ENCODE data around the gene HMG20A. TPM values are rescaled to one million over a fixed set of nuclear protein-coding genes. Genes with fewer than 3 reads are reported as not detected.

Gene HMG20A
- 28.9 and 29.5 TPM in 2 replicates for total RNA-seq (2014; rRNA removed; shearing (Covaris generic))
- 32.6 and 54.6 TPM in 2 replicates for polyA plus RNA-seq (2015; cell fraction: cytosol; rRNA removed)
- polyA plus RNA-seq (2015; cell fraction: nucleus; rRNA removed): 73.7 and 80.7 TPM in 2 replicates

- peak; percentile 84 for DNase-seq (ENCODE audit: low read depth, low spot score)
- in situ Hi-C loops (cut with HindIII; ENCODE audit: low pct_unique_long_range_greater_than_20kb, low sequenced_read_pairs): no loop called here
These were observed at the start of gene HMG20A for GRCh38 chr15:77420610-77421369. TSS of gene HMG20A (plus strand) at chr15:77420888. CDS start at chr15:77458408, 37,520 bp downstream.

DNA sequence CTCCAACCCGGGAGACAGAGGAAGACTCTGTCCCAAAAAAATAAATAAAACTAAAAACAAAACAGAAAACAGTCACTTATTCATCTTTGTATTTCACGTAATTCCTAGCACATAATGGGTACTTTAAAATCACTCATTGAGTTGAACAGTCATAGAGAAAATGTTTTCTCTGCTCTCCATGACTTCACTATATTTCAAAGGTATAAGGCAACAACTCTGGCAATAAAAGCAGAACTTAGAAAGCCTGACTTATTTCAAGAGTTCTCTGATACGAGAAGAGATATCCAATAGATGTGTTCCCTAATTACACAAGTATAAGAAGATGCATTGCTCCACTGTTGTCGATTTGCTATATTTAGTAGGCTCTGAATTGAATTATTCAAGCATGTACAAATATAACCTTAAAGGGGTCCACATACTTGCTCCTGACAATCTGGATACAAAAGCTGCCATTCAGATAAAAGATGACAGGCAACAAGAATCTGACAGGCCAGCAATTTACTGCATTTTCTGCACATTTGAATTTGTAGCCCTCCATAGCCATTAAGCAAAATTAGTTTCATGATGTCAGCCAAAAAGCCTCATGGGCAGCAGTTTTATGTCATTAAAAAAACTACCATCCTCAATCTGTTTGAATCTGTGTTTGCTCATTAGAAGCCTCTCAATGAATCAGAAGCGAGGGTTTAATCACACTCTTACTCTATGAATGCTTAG, 48.7 kb upstream of the HMG20A start:
- in situ Hi-C loops (cut with HindIII; ENCODE audit: low pct_unique_long_range_greater_than_20kb, low sequenced_read_pairs): no loop called here
- no peak for DNase-seq (ENCODE audit: low read depth, low spot score)

DNA sequence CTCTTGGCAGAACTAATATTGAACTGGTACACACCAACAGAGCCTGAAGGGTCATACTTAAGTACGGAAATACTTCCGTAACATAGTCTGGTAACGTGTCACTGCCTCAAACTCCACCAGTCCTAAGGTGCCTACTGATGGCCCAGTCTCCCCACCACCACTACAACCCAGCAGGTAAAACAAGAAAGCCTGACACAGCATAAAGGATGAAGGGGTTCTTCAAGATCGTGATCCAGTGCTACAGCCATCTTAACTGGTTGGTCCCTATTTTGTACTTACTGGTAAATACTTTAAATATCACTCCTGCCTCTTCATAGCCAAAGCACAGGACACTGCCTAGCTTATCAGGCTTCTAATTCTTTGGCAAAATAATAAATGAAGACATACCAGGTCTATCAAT, 47.2 kb upstream of the HMG20A start:
- DNase-seq (ENCODE audit: low read depth, low spot score): no peak
- in situ Hi-C loops (cut with HindIII; ENCODE audit: low pct_unique_long_range_greater_than_20kb, low sequenced_read_pairs): no loop called here

- in situ Hi-C loops (cut with HindIII; ENCODE audit: low pct_unique_long_range_greater_than_20kb, low sequenced_read_pairs): no loop called here
These were observed 45.6 kb upstream of the HMG20A start for GRCh38 chr15:77375133-77375532.

DNA sequence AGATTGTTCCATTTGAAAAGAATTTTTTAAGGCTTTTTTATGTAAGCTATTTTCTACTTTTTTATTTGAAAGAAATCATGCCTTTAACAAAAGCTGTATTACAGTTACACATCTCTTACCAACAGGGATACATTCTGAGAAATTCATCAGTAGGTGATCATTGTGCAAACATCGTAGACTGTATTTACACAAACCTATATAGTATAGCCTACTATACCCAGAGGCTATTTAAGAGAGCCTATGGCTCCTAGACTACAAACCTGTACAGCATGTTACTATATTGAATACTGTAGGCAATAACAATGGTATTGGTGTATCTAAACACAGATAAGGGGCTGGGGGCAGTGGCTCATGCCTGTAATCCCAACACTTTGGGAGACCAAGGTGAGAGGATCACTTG, 43.9 kb upstream of the HMG20A start:
- in situ Hi-C loops (cut with HindIII; ENCODE audit: low pct_unique_long_range_greater_than_20kb, low sequenced_read_pairs): no loop called here
- DNase-seq (ENCODE audit: low read depth, low spot score): no peak

More at GRCh38 chr15:77375133-77375532, 45.6 kb upstream of the HMG20A start:
- no peak for DNase-seq (ENCODE audit: low read depth, low spot score)

GRCh38 chr15:77380033-77380432, 40.7 kb upstream of the HMG20A start:
- in situ Hi-C loops (cut with HindIII; ENCODE audit: low pct_unique_long_range_greater_than_20kb, low sequenced_read_pairs): no loop called here
- DNase-seq (ENCODE audit: low read depth, low spot score): no peak

DNA sequence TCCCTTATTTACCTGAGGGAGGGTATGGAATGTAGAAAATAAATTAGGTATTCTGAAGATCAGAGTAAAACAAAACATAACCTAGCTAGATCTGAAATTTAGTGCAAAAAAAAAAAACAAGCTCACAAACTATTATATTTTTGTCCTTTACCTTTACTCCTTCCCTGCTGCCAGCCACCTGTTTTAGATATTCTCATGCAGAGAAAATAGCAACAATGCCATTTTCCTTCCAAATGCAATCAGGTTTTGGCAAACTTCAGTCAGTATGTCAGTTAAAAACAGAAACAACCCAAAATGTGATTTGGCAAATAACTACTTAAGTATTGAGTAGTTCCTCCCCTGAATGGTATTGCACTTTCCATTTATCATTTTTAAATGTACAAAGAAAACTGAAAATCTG, 36.6 kb upstream of the HMG20A start:
- in situ Hi-C loops (cut with HindIII; ENCODE audit: low pct_unique_long_range_greater_than_20kb, low sequenced_read_pairs): no loop called here
- no peak for DNase-seq (ENCODE audit: low read depth, low spot score)

DNA sequence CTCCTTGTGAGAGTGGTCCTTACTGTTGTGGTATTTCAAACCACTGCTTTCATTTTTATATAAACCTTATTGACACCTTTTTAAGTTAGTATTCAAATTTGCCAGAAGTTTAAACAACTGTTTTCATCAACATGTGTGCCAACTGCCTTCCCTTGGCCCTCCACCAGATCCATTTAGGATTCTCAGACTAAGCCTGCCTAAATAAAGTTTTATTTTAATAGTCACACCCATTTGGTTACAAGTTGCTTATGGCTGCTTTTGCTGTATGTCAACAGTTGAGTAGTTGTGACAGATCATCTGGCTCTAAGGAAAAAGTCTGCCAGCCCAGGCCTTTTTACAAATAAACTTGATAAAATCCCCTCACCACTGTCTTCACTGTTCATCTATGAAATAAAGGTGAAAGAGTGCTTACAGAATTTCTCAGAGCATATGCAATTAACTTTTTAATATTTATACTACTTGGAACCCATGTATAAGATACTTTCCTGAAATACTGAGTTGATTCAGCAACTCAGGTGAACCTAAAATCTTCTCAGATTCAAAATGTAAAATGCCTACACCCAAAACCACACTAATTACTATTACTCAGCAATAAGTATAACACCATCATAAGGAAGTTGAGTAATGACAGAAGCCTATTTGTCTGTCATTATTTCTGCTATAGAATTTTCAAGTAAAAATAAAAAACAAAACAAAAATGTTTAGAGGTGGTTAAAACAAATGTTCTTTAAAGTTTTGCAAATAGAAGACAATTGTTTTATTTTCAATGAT, 35.9 kb upstream of the HMG20A start:
- in situ Hi-C loops (cut with HindIII; ENCODE audit: low pct_unique_long_range_greater_than_20kb, low sequenced_read_pairs): no loop called here
- no peak for DNase-seq (ENCODE audit: low read depth, low spot score)

- no peak for DNase-seq (ENCODE audit: low read depth, low spot score)
- in situ Hi-C loops (cut with HindIII; ENCODE audit: low pct_unique_long_range_greater_than_20kb, low sequenced_read_pairs): no loop called here
These were observed 34.1 kb upstream of the HMG20A start for GRCh38 chr15:77386626-77387025.

DNA sequence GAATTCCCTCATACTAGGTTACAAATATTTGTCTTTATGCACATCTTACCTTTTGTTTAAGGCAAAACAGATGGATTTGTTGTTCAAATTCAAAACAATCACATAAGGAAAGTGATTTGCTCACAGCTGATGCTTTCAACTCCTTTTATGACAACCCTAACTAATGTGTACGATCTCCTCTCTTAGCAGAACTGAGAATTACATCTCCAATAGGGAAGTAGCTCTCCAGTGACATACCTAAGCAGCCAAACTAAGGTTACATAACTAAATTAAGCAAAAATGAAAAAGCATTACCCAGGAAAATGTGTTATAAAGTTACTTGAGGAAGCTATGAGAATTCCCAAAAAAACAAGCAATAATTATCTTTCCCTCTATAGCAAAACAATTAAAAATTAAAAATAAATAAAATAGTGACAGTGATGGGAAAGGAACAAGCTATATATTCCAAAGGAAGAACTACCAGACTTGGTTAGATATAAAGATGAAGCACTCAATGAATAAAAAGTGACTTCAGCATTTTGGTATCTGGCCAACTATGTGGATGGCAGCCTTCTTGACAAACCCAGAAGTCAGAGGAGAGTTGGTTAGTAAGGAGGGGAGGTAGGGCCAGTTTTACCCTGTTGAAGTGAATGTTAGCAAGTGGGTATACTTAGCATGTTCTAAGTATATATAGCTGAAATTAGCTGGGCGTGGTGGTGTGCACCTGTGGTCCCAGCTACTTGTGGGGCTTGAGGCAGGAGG, 33.2 kb upstream of the HMG20A start:
- in situ Hi-C loops (cut with HindIII; ENCODE audit: low pct_unique_long_range_greater_than_20kb, low sequenced_read_pairs): no loop called here

GRCh38 chr15:77391372-77391951, 29.2 kb upstream of the HMG20A start:
- in situ Hi-C loops (cut with HindIII; ENCODE audit: low pct_unique_long_range_greater_than_20kb, low sequenced_read_pairs): no loop called here
- no peak for DNase-seq (ENCODE audit: low read depth, low spot score)

More for the DNA sequence above, 33.2 kb upstream of the HMG20A start:
- DNase-seq (ENCODE audit: low read depth, low spot score): no peak

DNA sequence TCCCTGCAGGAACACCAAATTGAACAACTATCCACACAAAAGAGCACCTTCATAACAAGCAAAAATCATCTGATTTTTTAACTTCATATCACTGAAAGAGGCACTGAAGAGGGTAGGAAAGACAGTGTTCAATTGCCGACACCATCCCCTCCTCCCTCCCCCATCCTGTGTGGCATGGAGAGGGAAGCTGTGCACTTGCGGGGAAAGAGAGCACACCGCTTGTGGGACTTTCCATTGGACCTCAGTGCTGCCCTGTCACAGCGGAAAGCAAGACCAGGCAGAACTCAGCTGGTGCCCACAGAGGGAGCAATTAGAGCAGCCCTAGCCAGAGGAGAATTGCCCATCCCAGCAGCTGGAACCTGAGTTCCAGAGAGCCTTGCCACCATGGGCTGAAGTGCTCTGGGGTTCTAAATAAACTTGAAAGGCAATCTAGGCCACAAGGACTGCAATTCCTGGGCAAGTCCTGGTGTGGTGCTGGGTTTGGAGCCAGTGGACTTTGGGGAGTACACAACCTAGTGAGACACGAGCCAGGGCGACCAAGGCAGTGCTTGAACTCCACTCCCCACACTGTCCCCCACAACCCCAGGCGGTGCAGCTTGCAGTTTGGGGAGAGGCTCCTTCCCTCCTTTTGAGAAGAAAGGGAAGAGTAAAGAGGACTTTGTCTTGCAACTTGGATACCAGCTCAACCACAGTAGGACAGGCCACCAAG, 27.8 kb upstream of the HMG20A start:
- in situ Hi-C loops (cut with HindIII; ENCODE audit: low pct_unique_long_range_greater_than_20kb, low sequenced_read_pairs): no loop called here
- DNase-seq (ENCODE audit: low read depth, low spot score): no peak

DNA sequence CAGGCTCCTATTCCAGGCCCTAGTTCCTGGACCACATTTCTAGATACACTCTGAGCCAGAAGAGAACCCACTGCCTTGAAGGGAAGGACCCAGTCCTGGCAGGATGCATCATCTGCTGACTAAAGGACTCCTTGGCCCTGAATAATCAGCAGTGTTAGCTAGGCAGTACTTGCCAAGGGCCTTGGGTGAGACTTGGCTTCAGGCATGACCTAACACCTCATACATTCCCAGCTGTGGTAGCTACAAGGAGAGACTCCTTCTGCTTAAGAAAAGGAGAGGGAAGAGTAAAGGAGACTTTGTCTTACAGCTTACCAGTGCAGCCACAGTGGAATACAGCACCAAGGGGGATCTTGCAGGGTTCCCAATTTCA, 27.2 kb upstream of the HMG20A start:
- in situ Hi-C loops (cut with HindIII; ENCODE audit: low pct_unique_long_range_greater_than_20kb, low sequenced_read_pairs): no loop called here

DNA sequence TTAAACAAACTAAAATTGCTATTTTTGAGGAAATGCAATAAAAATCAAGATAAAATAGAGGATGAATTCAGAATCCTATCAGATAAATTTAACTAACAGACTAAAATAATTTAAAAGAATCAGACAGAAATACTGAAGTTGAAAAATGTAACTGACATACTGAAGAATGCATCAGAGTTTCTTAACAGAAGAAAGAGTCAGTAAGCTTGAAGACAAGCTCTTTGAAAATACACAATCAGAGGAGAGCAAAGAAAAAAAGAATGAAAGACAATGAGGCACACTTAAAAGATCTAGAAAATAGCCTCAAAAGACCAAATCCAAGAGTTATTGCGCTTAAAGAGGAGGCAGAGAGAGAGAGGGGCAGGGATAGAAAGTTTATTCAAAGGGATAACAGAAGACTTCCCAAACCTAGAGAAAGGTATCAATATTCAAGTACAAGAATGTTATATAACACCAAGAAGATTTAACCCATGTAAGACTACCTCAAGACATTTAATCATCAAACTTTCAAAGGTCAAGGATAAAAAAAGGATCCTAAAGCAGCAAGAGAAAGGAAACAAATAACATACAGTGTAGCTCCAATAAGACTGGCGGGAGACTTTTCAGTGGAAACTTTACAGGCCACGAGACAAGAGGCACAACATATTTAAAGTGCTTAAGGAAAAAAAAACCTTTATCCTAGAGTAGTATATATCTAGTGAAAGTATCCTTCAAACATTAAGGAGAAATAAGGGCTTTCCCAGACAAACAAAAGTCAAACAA, 25.5 kb upstream of the HMG20A start:
- no peak for DNase-seq (ENCODE audit: low read depth, low spot score)
- in situ Hi-C loops (cut with HindIII; ENCODE audit: low pct_unique_long_range_greater_than_20kb, low sequenced_read_pairs): no loop called here

More for the DNA sequence above, 27.2 kb upstream of the HMG20A start:
- no peak for DNase-seq (ENCODE audit: low read depth, low spot score)

DNA sequence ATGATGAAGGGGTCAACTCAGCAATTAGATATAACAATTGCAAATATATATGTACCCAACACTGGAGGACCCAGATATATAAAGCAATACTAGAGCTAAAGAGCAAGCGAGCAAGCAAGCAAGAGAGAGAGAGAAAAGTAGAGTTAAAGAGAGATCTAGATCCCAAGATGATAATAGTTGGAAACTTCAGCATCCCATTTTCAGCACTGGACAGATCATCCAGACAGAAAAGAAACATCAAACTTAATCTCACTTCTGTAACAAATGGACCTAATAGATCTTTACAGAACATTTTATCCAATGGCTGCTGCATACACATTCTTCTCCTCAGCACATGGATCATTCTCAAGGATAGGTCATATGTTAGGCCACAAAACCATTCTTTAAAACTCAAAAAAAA, 24.0 kb upstream of the HMG20A start:
- in situ Hi-C loops (cut with HindIII; ENCODE audit: low pct_unique_long_range_greater_than_20kb, low sequenced_read_pairs): no loop called here
- no peak for DNase-seq (ENCODE audit: low read depth, low spot score)

- no peak for DNase-seq (ENCODE audit: low read depth, low spot score)
- in situ Hi-C loops (cut with HindIII; ENCODE audit: low pct_unique_long_range_greater_than_20kb, low sequenced_read_pairs): no loop called here
These were observed 21.8 kb upstream of the HMG20A start for GRCh38 chr15:77398927-77399326.
